Keratinocyte (primary cell): ENCODE data around the gene RFX3.

Source experiments
- CTCF ChIP-seq, 3 experiments: IDR thresholded peaks in 1 of 3; conservative IDR thresholded peaks in 1 of 3; optimal IDR thresholded peaks in 1 of 3; 2 replicates in 2 of 3; 3 replicates in 1 of 3; pipeline versions ENCODE3 to v1.5.1; 2011; ENCODE audit warnings: low read length in 3 of 3, mild to moderate bottlenecking in 3 of 3, moderate library complexity in 2 of 3, control low read depth in 1 of 3, inconsistent platforms in 1 of 3; ENCODE audit not compliant: insufficient read depth in 2 of 3; ENCODE audit errors: extremely low read depth in 1 of 3
- EZH2 ChIP-seq: IDR thresholded peaks from one replicate; pipeline ENCODE4 v1.6.1; 2012; ENCODE audit warnings: inconsistent platforms, mild to moderate bottlenecking, low read length, moderate library complexity

DNA sequence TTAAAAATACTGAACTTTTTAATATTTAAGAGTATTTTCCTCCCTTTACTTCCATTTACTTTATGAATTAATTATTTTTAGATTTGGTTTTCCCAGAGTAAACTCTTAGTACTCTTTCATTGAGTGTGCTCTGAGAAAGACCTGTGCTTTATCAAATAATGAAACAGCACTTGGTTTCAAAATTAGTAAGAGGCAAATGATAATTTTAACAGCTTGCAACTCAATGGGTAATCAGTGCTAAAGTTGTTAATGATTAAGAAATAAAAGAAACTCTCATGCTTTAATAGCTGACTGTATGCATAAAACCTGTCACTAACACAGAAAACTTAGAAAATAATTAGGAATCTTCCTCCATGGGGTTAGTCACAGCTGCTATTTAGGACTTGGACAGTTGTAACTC lies 244.4 kb downstream of the RFX3 start:
- TF ChIP-seq CTCF (optimal IDR thresholded peaks at IDR 0.05 in 1 of 3, IDR thresholded peaks at IDR 0.05 in 1 of 3, conservative IDR thresholded peaks at IDR 0.05 in 1 of 3; ENCODE audit: extremely low read depth in 1 of 3, insufficient read depth in 2 of 3, low read length in 3 of 3) (no peak), EZH2 (no peak)
